GM18499 (cell line): Measurements from ENCODE around the gene OR9K2.
"Not testable (repeated sequence)": the region's sequence is repeated elsewhere in the genome, so short reads cannot be mapped to it uniquely, and the experiment has no call there.

Source experiments
- ATAC-seq: cut with Tn5 transposase; IDR thresholded peaks from one replicate; pipeline ENCODE4 v1.9.1; 2021; ENCODE audit warnings: moderate number of reproducible peaks; ENCODE audit not compliant: insufficient read depth, unreplicated experiment

The OR9K2 gene, protein sequence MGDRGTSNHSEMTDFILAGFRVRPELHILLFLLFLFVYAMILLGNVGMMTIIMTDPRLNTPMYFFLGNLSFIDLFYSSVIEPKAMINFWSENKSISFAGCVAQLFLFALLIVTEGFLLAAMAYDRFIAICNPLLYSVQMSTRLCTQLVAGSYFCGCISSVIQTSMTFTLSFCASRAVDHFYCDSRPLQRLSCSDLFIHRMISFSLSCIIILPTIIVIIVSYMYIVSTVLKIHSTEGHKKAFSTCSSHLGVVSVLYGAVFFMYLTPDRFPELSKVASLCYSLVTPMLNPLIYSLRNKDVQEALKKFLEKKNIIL

DNA sequence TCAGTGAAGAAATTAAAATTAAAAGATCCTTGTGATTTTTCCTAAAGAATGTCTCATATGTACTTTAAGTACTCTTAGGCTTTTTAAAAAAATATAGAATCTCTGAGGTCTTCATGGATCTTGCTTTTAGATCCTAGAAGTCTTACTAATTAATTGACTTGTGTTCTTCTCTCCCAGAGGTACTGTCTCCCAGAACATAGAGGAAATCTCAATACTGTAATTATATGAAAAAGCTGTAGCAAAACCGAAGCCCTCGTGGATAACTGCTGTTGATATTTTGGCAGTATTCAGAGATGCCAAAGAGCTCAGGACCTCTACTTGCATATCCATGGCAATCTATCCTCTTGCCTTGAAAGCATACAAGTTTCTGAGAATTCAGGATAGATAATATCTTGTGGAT is at the start of gene OR9K2:
TSS of gene OR9K2 (plus strand) at position 301 of the 400 bp plus-strand sequence. CDS start 3,429 bp downstream, outside the sequence.
- no peak for ATAC-seq

DNA sequence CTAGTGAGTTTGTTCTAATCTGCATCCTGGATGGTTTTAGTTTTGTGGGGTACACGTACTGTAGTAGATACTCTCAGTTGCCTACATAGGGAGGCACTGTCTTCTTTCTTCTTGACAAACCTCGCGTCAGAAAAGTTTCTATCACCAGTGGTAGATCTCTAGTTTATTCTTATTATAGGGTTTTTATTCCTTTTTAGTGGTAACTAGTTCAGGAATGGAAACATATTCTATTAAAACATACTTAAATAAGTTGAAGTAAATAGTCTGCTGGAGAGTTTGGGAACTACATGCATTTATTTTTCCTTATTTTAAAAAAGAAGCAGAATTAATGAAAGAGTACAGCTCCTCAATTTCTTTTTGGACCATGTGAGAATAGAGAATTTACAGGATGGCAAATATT is 33.6 kb upstream of the OR9K2 start:
- no peak for ATAC-seq

DNA sequence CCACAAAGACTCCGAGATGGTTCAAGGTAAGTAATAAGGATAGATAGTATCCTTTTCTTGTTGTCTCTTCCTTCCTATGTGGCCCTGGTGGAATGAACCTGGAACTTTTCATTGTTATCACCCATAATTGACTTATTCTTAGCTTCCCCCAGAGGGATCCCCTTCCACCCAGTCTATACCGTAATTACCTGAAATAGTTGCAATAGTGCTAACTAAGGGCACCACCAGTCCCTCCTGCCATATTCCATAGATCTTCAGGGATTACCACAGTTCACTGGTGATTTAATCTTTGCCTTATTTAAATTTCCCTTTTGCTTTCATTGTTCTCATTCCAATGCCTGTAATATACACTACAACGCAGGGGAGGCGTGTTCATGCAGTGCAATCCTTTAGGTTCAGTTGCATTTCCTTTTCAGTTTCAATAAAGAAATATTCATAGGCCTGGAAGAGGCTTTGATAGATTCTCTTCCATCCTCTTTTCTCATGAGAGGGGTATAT is 13.8 kb upstream of the OR9K2 start:
- no peak for ATAC-seq

DNA sequence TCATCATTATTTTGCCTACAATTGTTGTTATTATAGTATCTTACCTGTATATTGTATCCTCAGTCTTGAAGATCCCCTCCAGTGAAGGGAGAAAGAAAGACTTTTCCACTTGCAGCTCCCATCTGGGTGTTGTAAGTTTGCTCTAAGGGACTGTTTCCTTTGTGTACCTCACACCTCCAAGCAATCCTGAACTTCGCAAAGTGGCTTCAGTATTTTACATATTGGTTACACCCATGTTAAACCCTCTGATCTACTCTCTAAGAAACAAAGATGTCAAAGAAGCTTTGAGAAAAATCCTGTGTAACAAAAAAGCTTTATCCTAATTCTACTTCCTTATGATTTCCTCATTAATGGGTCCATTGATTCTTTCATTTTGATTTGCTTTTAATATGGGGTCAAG is 10.1 kb upstream of the OR9K2 start:
- no peak for ATAC-seq

DNA sequence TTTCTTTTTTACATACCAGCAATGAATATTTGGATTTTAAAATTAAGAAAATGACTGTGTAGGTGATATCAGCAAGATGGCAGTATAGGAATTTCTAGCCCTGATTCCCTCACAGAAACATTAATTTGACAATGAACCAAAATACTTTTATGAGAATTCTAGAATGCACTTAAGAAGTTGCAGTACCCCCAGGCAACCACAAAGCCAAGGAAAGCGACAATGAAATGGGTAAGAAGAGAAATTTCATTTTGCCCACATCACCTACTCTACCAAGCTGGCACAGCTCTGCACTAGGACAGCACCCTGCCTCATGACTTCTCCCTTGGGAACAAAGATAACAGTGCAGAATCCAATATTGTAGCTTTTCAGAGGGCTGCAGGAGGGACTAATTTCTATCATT is 6.6 kb downstream of the OR9K2 start:
- no peak for ATAC-seq

DNA sequence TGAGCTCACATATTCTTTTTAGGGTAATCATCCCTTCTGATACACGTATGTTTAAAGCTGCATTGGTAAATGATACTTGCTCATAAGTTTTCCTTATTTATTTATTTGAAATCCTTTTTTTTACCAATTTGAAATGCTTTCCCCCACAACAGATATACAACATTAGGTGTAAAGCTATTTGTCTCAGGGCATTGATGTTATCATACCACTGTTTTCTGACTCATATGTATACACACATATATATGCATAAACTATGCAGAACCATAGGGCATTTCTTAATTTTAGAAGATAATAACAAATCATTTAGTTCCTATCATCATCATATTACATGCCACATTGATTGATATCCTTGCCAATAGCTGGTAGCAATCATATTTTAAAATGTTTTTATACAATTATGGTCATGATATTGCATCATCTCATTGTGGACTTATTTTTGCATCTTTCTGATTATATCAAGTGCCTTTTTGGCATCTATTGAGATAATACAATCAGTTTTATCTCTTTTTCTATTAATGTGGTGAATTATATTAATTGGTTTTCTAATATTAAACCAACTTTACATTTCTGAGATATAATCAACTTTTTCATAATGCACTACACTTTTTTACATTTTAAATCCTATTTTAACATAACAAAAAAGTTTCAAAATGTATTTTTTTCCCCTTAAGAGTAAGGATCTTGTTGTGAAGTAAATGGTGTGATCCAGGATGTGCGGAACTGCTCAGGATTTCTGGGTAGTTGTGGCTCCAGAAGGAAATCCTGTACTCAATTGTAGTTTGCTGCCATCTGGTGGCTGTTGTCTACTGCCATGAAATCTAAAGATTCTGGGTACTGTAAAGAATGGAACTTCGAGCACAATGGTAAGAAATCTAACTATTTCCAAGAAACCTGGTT is 16.7 kb downstream of the OR9K2 start:
- ATAC-seq: no peak

DNA sequence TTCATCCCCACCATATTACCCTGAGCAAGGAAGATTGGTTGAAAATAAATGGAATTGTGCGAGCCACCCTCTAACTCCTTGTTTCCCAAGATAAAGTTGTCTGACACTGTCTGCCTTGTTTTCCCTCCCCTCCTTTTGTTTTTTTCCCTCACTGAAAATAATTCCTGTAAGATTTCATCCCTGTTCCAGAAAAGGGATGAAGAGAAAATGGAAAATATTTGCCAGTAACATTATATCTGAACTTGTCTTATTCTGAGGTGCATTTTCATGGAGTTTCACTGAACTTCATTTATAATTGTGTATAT is 17.3 kb downstream of the OR9K2 start:
- ATAC-seq: no peak

DNA sequence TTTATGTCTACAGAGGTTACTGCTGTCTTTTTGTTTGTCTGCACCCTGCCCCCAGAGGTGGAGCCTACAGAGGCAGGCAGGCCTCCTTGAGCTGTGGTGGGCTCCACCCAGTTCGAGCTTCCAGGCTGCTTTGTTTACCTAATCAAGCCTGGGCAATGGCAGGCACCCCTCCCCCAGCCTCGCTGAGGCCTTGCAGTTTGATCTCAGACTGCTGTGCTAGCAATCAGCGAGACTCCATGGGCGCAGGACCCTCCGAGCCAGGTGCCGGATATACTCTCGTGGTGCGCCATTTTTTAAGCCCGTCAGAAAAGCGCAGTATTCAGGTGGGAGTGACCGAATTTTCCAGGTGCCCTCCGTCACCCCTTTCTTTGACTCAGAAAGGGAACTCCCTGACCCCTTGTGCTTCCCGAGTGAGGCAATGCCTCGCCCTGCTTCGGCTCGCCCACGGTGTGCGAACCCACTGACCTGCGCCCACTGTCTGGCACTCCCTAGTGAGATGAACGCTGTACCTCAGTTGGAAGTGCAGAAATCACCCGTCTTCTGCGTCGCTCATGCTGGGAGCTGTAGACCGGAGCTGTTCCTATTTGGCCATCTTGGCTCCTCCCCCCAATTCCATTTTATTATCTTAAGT is 40.9 kb downstream of the OR9K2 start:
- ATAC-seq: not testable (repeated sequence)

DNA sequence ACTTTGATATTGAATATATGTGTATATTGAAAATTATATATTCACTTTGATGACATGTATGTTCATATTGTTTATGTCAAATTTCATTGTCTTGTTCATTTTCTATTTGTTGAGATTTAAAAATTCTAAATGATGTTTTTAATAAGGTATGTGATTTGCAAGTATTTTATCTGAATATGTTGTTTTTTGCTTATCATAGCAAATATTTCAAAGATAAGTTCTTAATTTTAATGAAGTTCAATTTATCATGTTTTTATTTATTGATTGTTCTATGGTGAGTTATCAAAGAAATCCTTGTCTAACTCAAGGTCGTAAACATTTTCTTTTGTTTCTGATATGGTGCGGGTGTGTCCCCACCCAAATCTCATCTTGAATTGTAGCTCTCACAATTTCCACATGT is 45.2 kb downstream of the OR9K2 start:
- no peak for ATAC-seq

DNA sequence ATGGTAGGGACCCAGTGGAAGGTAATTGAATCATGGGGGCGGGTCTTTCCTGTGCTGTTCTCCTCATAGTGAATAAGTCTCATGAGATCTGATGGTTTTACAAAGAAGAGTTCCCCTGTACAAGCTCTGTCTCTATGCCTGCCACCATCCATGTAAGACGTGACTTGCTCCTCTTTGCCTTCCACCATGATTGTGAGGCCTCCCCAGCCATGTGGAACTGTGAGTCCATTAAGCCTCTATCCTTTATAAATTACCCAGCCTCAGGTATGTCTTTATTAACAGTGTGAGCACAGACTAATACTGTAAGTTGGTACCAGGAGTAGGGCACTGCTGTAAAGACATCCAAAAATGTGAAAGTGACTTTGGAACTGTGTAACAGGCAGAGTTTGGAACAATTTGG is 45.6 kb downstream of the OR9K2 start:
- not testable (repeated sequence) for ATAC-seq

DNA sequence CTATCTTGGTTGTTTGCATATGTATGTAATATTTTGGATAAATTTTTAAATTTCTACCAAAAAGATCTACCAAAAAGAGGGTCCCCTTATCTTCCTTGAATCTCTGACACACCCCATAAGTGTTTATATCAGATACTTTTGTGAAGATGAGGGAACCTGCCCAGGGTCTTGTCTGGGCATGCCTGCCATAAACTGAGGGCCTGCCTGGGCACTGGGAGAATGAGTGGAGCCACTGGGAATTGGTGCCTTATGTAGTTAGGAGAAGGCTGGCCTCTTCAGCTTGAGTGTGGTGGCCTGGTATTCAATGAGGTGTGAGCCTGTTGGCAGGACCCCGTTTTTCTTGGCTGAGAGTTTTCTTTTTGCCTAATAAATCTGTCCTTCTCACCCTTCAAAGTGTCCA is 46.5 kb downstream of the OR9K2 start:
- ATAC-seq: no peak

DNA sequence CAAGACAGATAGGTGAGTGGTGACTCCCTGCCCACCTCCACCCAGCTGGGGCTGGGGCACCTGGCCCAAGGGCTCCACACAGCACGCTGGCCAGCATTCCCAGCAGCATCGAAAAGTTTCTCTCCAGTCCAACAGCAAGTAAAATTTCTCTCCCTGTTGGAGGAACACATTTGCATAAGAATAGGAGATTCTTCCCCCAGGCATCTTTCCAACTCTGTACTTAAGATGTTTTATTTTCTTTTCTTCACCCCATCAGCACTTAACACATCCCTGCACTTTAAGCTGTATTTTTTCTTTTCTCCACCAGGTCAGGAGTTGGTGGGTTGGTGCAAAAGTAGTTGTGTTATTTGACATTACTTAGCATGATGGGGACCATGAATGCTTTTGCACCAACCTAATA is 47.2 kb downstream of the OR9K2 start:
- ATAC-seq: no peak
